ENCODE measurements around the gene CHD9NB.

The CHD9NB gene

GRCh38 chr16:53022374-53022773, 30.3 kb downstream of the CHD9NB start:
- no peak for DNase-seq

- no peak for DNase-seq
Observed at GRCh38 chr16:53018834-53019416, 33.8 kb downstream of the CHD9NB start.

- DNase-seq, result no peak
Observed at GRCh38 chr16:53014287-53014686, 38.4 kb downstream of the CHD9NB start.

GRCh38 chr16:53007095-53007494, 45.6 kb downstream of the CHD9NB start:
- DNase-seq, result no peak

- DNase-seq, result no peak
Observed at GRCh38 chr16:52997922-52998321, 54.8 kb downstream of the CHD9NB start.

GRCh38 chr16:52994942-52995341, 57.8 kb downstream of the CHD9NB start:
- DNase-seq, result no peak

GRCh38 chr16:52993179-52993578, 59.5 kb downstream of the CHD9NB start:
- no peak for DNase-seq

GRCh38 chr16:52991572-52991971, 61.1 kb downstream of the CHD9NB start:
- no peak for DNase-seq

Data from CD4-positive, alpha-beta T cell treated with Interferon alpha-2 for 1 hour (primary cell).